ENCODE results near the gene TNFRSF19.
A peak's percentile ranks its signal among the peaks of the same experiment; 100 is the strongest.

Gene TNFRSF19

GRCh38 chr13:23605831-23606230 lies 35.6 kb downstream of the TNFRSF19 start:
- no peaks in the 10 kb centered on the region for H3K27me3 Mint-ChIP-seq (ENCODE audit: low read depth)
- TF ChIP-seq CTCF (IDR thresholded peaks at IDR 0.05; ENCODE audit: unreplicated experiment in 3 of 3), result no peak

GRCh38 chr13:23608138-23608537 lies 37.9 kb downstream of the TNFRSF19 start:
- H3K9me3 Mint-ChIP-seq, result no peaks in the 10 kb centered on the region
- no peak for TF ChIP-seq CTCF (IDR thresholded peaks at IDR 0.05; ENCODE audit: unreplicated experiment in 3 of 3)

More at GRCh38 chr13:23605831-23606230, 35.6 kb downstream of the TNFRSF19 start:
- Mint-ChIP-seq H3K36me3 (ENCODE audit: low read depth) (peaks cover 26% of the 10 kb centered on the region), H3K9me3 (no peaks in the 10 kb centered on the region), H3K27ac (peak overlapping the region in 1 of 3 experiments; percentile 17), H3K4me1 (peaks cover 32% of the 10 kb centered on the region), H3K4me3 (no peak overlapping the region)

GRCh38 chr13:23608701-23609413 lies 38.6 kb downstream of the TNFRSF19 start:
- no peak for TF ChIP-seq CTCF (IDR thresholded peaks at IDR 0.05; ENCODE audit: unreplicated experiment in 3 of 3)
- Mint-ChIP-seq H3K4me3 (peak overlapping the region; percentile 15 to 40 (median 31)), H3K4me1 (peaks cover 53% of the 10 kb centered on the region), H3K36me3 (ENCODE audit: low read depth) (peaks cover 10% of the 10 kb centered on the region), H3K9me3 (no peaks in the 10 kb centered on the region), H3K27me3 (ENCODE audit: low read depth) (no peaks in the 10 kb centered on the region), H3K27ac (peak overlapping the region; percentile 94 to 96 (median 95))

More at GRCh38 chr13:23608138-23608537, 37.9 kb downstream of the TNFRSF19 start:
- Mint-ChIP-seq H3K27ac (peak overlapping the region; percentile 94 to 96 (median 95)), H3K27me3 (ENCODE audit: low read depth) (no peaks in the 10 kb centered on the region), H3K4me3 (no peak overlapping the region), H3K36me3 (ENCODE audit: low read depth) (peaks cover 14% of the 10 kb centered on the region), H3K4me1 (peaks cover 46% of the 10 kb centered on the region)

- Mint-ChIP-seq H3K27me3 (ENCODE audit: low read depth) (no peaks in the 10 kb centered on the region), H3K36me3 (ENCODE audit: low read depth) (peaks cover 11% of the 10 kb centered on the region), H3K9me3 (no peaks in the 10 kb centered on the region), H3K27ac (peak overlapping the region; percentile 94 to 96 (median 95)), H3K4me1 (peaks cover 57% of the 10 kb centered on the region), H3K4me3 (peak overlapping the region; percentile 4 to 37 (median 31))
- no peak for TF ChIP-seq CTCF (IDR thresholded peaks at IDR 0.05; ENCODE audit: unreplicated experiment in 3 of 3)
These were observed 39.2 kb downstream of the TNFRSF19 start for GRCh38 chr13:23609414-23609760.

DNA sequence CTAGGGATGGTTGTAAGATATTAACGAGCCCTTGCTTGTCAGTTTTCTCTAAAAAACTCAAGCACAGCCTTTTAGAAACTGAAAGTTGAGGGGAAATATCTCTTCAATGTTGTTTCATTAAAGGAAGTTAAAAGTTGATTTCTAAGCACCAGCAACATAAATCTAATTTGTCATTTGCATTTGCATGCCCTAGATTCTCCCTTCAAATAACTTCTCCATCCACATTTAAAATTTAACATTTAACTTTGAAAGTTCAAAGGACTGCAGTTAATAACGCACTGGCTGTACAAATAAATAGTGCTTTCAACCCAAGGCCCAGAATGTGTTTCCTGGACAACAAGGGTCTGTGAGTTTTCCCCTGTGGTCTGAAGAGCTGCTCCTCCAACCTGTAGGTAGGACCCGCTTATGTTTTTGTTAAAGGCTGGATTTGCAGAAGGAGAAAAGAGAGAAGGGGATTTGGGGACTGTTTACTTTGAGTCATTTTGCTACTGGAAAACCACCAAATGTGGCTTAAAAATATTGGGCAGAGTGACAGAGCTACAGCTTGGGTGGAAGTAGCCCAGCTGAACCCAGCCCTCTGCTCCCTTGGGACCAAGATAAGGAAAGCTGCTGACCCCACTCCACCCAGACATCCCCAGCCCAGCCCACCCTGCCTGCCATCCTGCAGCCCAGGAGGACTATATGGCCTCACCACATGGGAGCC lies 39.8 kb downstream of the TNFRSF19 start:
- TF ChIP-seq CTCF (IDR thresholded peaks at IDR 0.05; ENCODE audit: unreplicated experiment in 3 of 3), result no peak
- Mint-ChIP-seq H3K4me3 (peak overlapping the region; percentile 20 to 71 (median 70)), H3K27me3 (ENCODE audit: low read depth) (no peaks in the 10 kb centered on the region), H3K36me3 (ENCODE audit: low read depth) (peaks cover 9% of the 10 kb centered on the region), H3K27ac (peak overlapping the region; percentile 94 to 96 (median 95)), H3K9me3 (no peaks in the 10 kb centered on the region), H3K4me1 (peaks cover 61% of the 10 kb centered on the region)
